Measurements from ENCODE around the gene PSMF1. TPM values are rescaled to one million over a fixed set of nuclear protein-coding genes. Genes with fewer than 3 reads are reported as not detected.

The PSMF1 gene
- total and polyA plus RNA-seq, 2 donors (not counting 3 experiments of a cell fraction or from before 2014, with no cell fraction given) = 142 to 354 TPM

GRCh38 chr20:1072258-1072657 is 46.1 kb upstream of the PSMF1 start:
- TF ChIP-seq JUN (IDR thresholded peaks at IDR 0.05; ENCODE audit: borderline replicate concordance, insufficient read depth, insufficient read length, low read depth) (no peak), POLR2AphosphoS5 (IDR thresholded peaks at IDR 0.05; ENCODE audit: insufficient read depth, low read depth, low read length) (no peak), FOS (IDR thresholded peaks at IDR 0.05; ENCODE audit: borderline replicate concordance, insufficient read depth, low read length) (no peak), CTCF (IDR thresholded peaks at IDR 0.05; ENCODE audit: extremely low read depth in 1 of 2, insufficient read depth in 1 of 2, low read depth in 1 of 2, low read length in 2 of 2) (no peak), GATA2 (IDR thresholded peaks at IDR 0.05; ENCODE audit: insufficient read depth, insufficient read length, low read depth, low read length) (no peak), MYC (IDR thresholded peaks at IDR 0.05; ENCODE audit: low read depth, low read length) (no peak), POLR2A (IDR thresholded peaks at IDR 0.05; ENCODE audit: low read depth, low read length) (no peak), EZH2 (IDR thresholded peaks at IDR 0.05; ENCODE audit: borderline replicate concordance, low read depth, low read length, severe bottlenecking) (no peak)
- TF ChIP-seq, protein P1, sequence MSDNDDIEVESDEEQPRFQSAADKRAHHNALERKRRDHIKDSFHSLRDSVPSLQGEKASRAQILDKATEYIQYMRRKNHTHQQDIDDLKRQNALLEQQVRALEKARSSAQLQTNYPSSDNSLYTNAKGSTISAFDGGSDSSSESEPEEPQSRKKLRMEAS (IDR thresholded peaks at IDR 0.05; ENCODE audit: insufficient read depth, insufficient read length) = no peak
- Histone ChIP-seq H3K27ac (ENCODE audit: insufficient read depth, low read depth, low read length) (no peak overlapping the region), H3K79me2 (ENCODE audit: control insufficient read depth, insufficient read depth, low read length) (no peaks in the 10 kb centered on the region), H3K9me1 (replicated peaks; ENCODE audit: control insufficient read depth, extremely low read depth, insufficient read depth, low read length) (no peaks in the 10 kb centered on the region), H3K36me3 (ENCODE audit: control insufficient read depth in 2 of 2, extremely low read depth in 1 of 2, insufficient read depth in 2 of 2, low read length in 2 of 2) (no peaks in the 10 kb centered on the region), H3K4me3 (replicated peaks in 1 of 3; ENCODE audit: insufficient read depth in 1 of 3, low read depth in 1 of 3, low read length in 3 of 3) (no peak overlapping the region), H2AFZ (ENCODE audit: low read depth, low read length) (no peak overlapping the region), H3K4me1 (ENCODE audit: control insufficient read depth, extremely low read depth, insufficient read depth, low read length) (no peaks in the 10 kb centered on the region), H3K9me3 (replicated peaks; ENCODE audit: control insufficient read depth, insufficient read depth, low read length) (no peaks in the 10 kb centered on the region), H3K4me2 (ENCODE audit: insufficient read depth, low read length) (no peak overlapping the region), H4K20me1 (replicated peaks; ENCODE audit: control insufficient read depth, extremely low read depth, insufficient read depth, low read length) (no peaks in the 10 kb centered on the region), H3K27me3 (ENCODE audit: control insufficient read depth in 2 of 2, insufficient read depth in 2 of 2, low read length in 2 of 2) (peaks cover 4 to 9% of the 10 kb centered on the region in 2 experiments), H3K9ac (replicated peaks; ENCODE audit: extremely low read depth, insufficient read depth, low read length) (no peak overlapping the region)
- DNase-seq (ENCODE audit: low read depth, low spot score) (no peak), FAIRE-seq (no peak)
- BruUV-seq (replicated peaks) = no TSS peak
- intact Hi-C loops (cut with micrococcal nuclease) = no loop called here
- dilution Hi-C loops (cut with MboI; ENCODE audit: extremely low pct_ligation_motif_present, low sequenced_read_pairs) = no loop called here
- ChIA-PET CTCF (no interaction called here), POLR2A (no interaction called here)

Data from endothelial cell of umbilical vein (primary cell).